HG02759 (cell line): ENCODE measurements around the gene SULF2.

ENCODE experiments used
- ATAC-seq: cut with Tn5 transposase; IDR thresholded peaks from one replicate; pipeline ENCODE4 v1.9.1; 2021; ENCODE audit warnings: mild to moderate bottlenecking, moderate library complexity; ENCODE audit not compliant: unreplicated experiment

SULF2 gene

GRCh38 chr20:47717421-47717820 is 67.9 kb downstream of the SULF2 start:
- no peak for ATAC-seq

GRCh38 chr20:47713878-47714450 is 71.3 kb downstream of the SULF2 start:
- ATAC-seq, result no peak

- no peak for ATAC-seq
Observed at GRCh38 chr20:47713163-47713562, 72.1 kb downstream of the SULF2 start.

- ATAC-seq, result no peak
Observed at GRCh38 chr20:47711046-47711752, 74.1 kb downstream of the SULF2 start.

GRCh38 chr20:47710665-47711045 is 74.6 kb downstream of the SULF2 start:
- no peak for ATAC-seq

GRCh38 chr20:47708953-47709833 is 76.1 kb downstream of the SULF2 start:
- no peak for ATAC-seq

- no peak for ATAC-seq
Observed at GRCh38 chr20:47708140-47708807, 77.0 kb downstream of the SULF2 start.

GRCh38 chr20:47706345-47706744 is 78.9 kb downstream of the SULF2 start:
- ATAC-seq, result no peak

- no peak for ATAC-seq
Observed at GRCh38 chr20:47705497-47705856, 79.8 kb downstream of the SULF2 start.

- ATAC-seq, result no peak
Observed at GRCh38 chr20:47704746-47705496, 80.4 kb downstream of the SULF2 start.

GRCh38 chr20:47703748-47704147 is 81.5 kb downstream of the SULF2 start:
- no peak for ATAC-seq

- ATAC-seq, result no peak
Observed at GRCh38 chr20:47701612-47702011, 83.7 kb downstream of the SULF2 start.

GRCh38 chr20:47700327-47700726 is 85.0 kb downstream of the SULF2 start:
- ATAC-seq, result no peak

- ATAC-seq, result no peak
Observed at GRCh38 chr20:47699818-47700217, 85.5 kb downstream of the SULF2 start.

GRCh38 chr20:47698142-47698541 is 87.1 kb downstream of the SULF2 start:
- ATAC-seq, result no peak

GRCh38 chr20:47696856-47697255 is 88.4 kb downstream of the SULF2 start:
- no peak for ATAC-seq

- no peak for ATAC-seq
Observed at GRCh38 chr20:47694021-47694818, 91.1 kb downstream of the SULF2 start.

- no peak for ATAC-seq
Observed at GRCh38 chr20:47691625-47692024, 93.7 kb downstream of the SULF2 start.

GRCh38 chr20:47689731-47690130 is 95.5 kb downstream of the SULF2 start:
- ATAC-seq, result no peak
